H4 (cell line): ENCODE data around the gene GNE. TPM values are rescaled to one million over a fixed set of nuclear protein-coding genes. Genes with fewer than 3 reads are reported as not detected.
"Not testable (repeated sequence)": the region's sequence is repeated elsewhere in the genome, so short reads cannot be mapped to it uniquely, and the experiment has no call there.

Experiments
- DNase-seq: peaks from one replicate; pipeline ENCODE4 v3.0.0-alpha.2; 2015; ENCODE audit warnings: low spot score
- total RNA-seq: library from RNA; depleted of rRNA; stranded (reverse); fragments of >200 nt; shearing (Covaris generic); gene quantifications from 2 replicates; pipeline ENCODE4 v1.2.3, GENCODE V29; 2014

Gene GNE
- total RNA-seq, 1 experiment from 2014 or later: 29.8 TPM

DNA sequence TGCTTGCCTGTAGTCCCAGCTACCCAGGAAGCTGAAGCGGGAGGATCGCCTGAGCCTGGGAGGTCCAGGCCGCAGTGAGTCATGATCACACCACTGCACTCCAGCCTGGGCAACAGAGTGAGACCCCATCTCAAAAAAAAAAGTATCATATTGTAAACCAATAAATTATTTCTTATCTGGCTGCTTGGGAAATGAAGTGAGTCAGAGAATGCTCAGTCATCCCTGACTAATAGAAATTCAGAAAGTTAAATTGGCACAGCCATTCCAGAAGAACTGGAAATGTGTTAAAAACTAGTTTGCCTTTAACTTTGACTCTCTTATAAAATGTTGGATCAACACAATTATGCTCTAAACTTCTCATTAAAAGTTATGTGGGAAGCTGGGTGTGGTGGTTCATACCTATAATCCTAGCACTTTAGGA, 9.8 kb upstream of the GNE start:
- peak; percentile 53 for DNase-seq

DNA sequence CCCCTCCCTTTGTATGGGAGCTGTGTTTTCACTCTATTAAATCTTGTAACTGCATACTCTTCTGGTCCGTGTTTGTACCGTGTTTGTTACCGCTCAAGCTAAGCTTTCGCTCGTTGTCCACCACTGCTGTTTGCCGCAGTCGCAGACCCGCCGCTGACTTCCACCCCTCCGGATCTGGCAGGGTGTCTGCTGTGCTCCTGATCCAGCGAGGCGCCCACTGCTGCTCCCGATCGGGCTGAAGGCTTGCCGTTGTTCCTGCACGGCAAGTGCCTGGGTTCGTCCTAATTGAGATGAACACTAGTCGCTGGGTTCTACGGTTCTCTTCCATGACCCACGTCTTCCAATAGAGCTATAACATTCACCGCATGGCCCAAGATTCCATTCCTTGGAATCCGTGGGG, 6.6 kb upstream of the GNE start:
- no peak for DNase-seq

DNA sequence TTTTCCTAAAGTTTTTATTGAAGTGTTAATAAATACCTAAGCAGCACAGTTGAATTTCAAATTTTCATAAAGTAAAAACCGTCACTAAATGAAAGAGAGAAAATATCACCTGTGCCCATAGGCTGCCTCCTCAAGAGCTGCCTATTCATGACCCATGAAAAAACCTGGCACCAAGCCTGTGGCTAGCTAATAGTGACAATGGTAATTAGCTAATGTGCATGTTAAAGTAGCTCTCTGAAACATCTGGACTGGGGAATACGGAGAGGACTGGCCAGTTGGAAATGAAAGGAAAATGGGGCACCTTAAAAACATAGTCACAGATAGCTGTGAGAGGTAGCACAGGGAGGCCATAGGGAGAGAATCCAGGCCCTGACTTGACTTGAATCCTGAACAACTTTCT, 5.4 kb upstream of the GNE start:
- DNase-seq: no peak

DNA sequence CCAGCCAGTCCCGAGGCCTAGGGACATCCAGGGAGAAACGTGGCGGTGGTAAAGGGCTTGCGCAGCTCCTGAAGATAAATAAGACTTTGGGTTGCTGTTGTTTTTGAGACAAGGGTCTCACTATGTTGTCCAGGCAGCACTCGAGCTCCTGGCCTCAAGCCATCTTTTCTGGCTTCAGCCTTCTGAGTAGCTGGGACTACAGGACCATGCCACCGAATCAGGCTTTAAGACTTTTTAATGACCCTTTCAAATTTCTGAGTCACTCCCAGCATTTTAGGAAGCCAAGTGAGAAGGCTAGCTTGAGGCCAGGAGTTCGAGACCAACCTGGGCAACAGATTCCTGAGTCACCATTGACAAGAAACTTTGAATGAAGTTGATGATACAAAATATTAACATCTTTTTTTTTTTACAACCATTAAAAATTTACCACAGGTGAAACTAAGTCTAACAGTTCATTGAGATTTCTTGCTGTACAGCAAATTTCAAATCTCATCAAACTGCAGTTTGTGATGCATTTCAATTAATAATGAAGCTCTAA, 817 bp upstream of the GNE start:
- DNase-seq: peak; percentile 19

DNA sequence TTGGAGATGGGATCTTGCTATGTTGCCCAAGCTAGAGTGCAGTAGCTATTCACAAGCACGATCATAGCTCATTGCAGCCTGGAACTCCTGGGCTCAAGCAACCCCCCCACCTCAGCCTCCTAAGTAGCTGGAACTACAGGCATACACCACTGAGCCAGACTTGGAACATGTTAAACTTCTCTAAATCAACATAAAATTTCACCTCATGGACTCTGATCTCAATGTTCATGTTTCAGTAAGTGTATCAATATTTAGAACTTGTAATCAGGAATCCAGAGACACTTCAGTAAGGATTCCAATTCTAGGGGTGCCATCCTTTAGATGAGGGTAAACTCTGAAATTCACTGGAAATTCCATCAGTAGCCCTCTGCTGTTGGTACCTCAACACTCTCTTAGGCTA, 6.8 kb downstream of the GNE start:
- no peak for DNase-seq

DNA sequence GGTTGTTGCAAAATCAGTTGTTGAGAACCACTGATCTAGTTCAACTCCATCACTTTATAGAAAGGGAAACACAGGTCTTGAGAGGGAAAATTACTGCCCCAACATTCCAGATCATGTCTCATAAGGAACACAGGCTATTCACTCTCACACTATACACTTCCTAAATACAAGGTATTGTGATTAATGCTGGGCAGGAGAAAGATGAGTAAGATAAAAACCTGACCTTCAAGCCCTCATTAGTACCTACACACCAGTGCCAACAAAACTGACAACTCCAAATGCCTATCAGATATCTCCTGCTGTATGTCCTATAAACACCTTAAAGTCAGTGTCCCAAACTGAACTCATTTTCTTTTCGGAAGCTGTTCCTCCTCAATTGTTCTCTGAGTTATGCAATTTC, 8.2 kb downstream of the GNE start:
- DNase-seq: no peak

DNA sequence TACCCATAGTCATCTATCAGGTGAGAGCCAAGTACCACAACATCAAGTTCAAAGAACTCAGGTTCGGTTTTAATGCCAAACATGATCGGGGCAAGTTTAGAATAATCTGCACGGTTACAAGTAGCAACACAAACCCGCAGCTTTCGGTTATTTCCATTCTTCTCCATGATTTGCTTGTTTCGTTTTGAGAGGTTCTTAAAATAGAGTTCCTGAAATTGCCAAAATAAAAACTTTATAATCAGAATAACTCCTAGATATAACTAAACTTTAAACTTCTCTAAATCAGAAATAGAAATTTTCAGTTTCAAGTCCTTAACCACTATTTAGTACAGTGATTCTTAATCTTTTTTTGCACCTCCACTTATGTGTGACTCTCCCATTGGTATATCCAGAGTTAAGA, 9.1 kb downstream of the GNE start:
- no peak for DNase-seq

DNA sequence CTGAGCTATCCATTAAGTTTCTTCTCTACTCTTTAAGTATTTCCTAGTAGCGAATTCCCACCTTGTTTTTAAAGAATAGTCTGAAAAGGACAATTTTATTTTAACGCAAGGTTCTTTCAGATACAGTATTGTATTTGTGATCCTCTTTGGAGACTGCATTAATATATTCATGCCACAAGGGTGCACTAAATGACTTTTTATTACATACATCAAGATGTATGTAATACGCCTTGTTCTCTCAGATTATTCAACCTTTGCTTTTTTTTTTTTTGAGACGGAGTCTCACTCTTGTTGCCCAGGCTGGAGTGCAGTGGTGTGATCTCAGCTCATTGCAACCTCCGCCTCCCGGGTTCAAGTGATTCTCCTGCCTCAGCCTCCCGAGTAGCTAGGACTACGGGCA, 10.2 kb downstream of the GNE start:
- peak; percentile 58 for DNase-seq

DNA sequence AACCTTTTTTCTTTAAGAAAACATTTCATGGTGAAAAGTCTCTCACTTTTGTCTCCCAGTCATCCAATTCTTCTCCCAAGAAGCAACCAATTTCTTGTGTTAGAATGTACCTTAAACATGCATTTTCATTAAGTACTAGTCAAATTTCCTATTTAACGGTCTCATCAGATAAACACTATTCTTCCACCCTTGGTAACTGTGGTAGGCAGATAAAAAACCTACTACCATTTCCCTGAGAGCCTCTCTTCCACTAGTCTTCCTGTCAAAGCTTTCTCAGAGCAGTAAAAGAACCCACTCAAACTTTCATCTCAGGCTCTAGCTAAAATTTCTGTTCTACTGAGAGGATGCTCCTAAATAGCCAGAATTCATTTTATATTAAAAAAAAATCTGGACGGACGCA, 10.9 kb downstream of the GNE start:
- no peak for DNase-seq

DNA sequence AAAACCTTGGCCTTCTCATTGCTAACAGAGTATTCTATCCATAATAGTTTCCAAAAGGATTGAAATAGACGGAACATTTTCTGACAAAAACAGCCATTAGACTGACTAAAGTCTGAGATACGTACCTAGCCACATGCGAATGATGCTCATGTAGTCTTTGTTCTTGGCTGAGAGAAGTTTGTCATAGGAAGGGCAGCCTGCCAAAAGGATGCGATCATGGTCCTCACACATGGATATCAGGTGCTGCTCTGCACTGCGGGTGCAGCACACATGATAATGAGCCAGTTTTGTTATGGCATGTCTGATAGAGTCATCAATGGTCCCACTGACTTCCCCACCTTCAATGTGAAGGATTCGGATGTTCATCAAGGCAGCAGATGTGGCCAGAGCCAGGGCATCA, 12.3 kb downstream of the GNE start:
- DNase-seq: no peak

DNA sequence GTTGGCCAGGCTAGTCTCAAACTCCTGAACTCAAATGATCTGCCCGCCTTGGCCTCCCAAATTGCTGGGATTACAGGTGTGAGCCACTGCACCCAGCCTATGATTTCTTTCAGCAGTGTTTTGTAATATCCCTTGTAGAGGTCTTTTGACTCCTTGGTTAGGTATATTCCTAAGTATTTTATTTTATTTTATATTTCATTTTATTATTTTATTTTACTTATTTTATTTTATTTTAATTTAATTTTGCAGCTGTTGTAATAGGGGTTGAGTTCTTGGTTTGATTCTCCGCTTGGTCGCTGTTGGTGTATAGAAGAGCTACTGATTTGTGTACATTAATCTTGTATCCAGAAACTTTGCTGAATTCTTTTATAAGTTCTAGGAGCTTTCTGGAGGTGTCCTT, 18.6 kb downstream of the GNE start:
- not testable (repeated sequence) for DNase-seq

DNA sequence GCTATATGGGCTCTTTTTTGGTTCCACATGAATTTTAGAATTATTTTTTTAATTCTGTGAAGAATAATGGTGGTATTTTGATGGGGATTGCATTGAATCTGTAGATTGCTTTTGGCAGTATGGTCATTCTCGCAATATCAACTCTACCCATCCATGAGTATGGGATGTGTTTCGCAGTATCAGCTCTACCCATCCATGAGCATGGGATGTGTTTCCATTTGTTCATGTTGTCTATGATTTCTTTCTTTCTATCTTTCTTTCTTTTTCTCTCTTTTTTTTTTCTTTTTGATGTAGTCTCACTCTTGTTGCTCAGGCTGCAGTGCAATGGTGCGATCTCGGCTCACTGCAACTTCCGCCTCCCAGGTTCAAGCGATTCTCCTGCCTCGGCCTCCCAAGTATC, 19.0 kb downstream of the GNE start:
- DNase-seq: not testable (repeated sequence)

DNA sequence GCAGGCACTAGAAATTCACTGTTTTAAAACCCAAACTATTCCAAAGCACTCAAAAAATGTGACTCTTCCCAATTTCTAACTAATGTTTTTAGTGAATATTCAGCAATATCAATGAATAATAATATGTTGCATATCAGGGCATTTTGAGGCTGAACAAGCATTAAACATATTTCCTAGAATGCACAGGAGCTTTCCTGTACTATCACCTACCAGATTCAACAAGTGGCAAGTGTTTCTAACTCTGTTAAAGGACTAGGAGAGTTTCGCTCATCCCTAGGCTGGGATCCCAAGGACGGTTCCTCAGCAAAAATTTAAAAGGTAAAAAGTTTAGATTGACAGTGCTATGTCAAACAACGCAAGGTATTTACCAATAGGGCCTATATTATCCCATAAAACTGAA, 21.0 kb downstream of the GNE start:
- DNase-seq: no peak

DNA sequence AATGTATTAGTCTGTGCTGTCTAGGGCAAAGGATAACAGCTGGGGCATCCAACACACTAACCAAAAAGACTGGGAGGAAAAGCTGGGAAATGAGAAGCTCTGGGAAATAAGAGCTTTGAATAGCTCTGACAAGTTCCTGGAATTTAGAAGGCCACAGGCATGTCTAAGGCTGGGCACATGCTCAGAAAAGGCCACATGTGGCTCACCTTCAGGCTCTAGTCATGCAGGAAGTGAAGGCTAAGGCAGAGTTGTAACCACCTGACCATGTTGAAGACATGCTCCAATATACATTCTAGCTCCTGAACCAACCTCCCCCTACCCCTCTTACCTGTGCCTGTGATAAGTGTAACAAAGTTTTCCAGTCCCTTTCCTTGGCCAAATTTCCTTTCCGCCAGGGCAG, 35.8 kb downstream of the GNE start:
- DNase-seq: no peak

DNA sequence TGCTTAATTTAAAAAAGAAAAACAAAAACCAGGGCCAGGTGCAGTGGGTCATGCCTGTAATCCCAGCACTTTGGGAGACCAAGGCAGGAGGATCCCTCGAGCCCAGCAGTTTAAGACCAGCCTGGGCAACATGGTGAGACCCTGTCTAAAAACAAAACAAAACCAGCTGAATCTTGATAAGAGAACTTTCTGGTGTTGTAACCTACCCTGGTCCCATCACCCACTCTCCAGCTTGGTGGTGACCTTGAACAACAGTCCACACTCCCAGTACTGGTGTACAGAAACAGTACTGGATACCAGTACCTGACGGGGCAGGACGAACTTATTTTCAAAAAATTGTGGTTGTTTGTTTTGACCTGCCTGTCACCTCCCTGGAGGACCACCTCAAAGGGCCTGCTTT, 36.6 kb downstream of the GNE start:
- DNase-seq: no peak

DNA sequence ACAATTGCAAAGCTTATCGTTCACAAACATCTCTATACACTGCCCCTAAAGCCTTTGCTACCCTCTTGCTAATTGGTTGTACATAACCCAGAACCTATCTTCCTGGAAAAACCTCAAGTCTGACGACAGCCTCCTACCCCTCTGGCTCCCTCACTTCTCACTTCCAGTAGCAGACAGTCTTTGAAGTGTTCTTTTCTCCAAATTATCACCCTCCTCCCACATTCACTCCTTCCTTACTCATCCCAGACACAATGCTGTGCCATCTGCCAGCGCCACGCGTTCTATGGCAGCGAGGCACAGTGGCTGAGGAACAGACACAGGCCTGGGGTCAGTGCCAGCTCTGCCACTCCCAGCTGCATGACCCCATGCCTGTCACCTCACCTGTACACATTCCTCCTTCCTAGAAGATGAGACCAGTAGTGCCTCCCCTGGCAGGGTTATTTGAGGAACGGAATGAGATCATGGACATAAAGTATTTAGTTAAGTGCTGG, 39.8 kb downstream of the GNE start:
- DNase-seq: no peak

DNA sequence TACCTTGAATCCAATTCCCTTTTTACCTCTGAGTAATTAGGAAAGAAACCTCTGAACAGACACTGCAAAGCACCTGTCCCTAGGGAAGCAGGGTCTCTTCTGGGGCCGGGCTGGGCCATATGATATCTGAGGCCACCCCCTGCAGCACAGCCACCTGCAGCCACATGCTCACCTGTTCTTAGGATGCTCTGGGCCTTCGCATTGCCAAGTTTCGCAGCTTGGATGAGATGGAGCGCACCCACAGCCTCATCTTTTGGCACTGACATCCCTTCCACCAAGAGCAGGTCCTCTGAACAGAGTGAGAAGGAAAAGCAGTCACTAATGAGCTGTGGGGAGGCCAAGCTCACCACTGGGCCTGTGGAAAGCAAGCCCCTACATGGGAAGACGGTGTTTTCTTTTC, 40.2 kb downstream of the GNE start:
- no peak for DNase-seq

DNA sequence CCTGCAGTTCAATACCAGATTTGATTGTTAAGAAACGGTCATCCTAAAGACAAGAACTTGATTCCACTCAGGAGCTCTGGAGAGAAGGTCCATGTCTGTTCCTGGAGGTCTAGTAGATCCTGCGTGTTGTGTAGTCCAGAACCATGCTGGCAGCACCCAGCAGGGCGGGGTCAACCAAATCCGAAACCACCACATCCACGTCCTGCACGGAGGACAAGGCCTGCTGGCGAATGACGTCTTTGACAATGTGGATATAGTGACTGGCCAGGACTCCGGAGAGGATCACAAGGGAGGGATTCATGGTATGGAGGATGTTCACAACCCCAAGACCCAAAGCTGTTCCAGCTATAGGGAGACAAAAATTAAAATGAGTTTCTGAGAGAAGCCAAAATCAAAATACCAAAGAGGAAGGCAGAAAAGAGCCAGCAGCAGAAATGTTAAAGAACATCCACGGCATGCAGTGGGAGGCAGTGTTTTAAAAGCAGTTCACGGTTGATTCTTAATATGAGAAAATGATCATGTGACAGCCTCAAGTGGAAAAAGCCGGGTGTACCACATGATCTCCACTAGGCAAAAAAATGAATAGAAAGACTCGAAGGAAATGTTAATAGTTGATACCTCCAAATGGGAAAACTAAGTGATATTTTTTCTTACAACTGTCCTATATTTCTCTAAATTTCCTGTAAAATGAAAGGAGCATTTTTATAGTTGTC, 40.8 kb downstream of the GNE start:
- no peak for DNase-seq

DNA sequence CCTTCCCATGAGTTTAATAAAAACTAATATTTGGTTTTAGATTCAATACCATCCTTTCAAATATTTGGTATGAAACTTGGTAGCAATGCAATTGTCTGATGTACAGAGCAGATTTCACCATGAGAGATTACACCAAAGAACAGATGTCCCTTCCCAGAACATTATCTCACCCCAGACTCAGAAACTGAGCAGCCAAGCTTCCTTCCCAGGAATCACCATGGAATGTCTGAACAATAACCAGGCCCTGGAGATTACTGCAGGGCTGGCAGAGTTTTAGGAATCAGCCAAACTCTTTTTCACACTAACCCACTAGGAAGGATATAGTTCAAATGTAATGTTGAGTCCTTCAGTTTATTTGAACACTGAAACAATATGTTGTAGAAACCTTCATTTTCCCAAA, 43.7 kb downstream of the GNE start:
- DNase-seq: no peak

DNA sequence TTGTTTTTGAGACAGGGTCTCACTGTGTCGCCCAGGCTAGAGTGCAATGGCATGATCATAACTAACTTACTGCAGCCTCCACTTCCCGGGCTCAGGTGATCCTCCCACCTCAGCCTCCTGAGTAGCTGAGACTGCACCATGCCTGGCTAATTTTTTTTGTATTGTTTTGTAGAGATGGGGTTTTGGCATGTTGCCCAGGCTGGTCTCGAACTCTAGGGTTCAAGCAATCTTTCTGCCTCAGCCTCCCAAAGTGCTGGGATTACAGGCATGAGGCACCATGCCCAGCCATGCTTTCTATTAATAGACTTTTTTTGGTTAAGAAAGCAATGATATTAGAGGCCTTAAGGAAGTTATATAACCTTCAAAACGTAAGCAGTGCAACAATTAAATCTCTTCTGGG, 44.3 kb downstream of the GNE start:
- DNase-seq: no peak

DNA sequence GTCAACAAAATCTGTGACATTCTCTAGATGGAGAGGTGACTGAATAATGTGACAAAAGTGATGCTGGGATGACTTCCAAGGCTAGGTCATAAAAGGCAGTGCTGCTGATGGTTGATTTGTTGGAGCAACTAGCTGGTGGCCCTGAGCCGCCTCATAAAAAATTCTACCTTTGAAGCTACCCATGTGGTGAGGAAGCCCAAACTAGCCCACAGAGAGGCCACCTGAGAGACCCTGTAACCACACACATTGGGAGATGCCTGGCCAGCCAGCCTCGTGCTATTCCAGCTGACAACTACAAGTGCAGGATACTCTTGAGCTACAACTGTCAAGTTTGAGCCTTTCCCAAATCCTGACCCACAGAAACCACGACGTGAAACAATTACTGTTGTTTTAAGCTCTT, 44.9 kb downstream of the GNE start:
- no peak for DNase-seq

DNA sequence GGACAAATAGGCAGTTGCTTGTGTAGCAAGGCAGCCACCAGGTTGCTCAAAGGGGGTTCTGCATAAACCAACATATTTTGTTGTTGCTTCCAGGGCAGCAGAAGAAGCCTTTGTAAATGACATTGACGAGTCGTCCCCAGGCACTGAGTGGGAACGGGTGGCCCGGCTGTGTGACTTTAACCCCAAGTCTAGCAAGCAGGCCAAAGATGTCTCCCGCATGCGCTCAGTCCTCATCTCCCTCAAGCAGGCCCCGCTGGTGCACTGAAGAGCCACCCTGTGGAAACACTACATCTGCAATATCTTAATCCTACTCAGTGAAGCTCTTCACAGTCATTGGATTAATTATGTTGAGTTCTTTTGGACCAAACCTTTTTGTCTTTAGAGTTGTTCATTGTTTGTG, 46.7 kb downstream of the GNE start:
- DNase-seq: no peak

DNA sequence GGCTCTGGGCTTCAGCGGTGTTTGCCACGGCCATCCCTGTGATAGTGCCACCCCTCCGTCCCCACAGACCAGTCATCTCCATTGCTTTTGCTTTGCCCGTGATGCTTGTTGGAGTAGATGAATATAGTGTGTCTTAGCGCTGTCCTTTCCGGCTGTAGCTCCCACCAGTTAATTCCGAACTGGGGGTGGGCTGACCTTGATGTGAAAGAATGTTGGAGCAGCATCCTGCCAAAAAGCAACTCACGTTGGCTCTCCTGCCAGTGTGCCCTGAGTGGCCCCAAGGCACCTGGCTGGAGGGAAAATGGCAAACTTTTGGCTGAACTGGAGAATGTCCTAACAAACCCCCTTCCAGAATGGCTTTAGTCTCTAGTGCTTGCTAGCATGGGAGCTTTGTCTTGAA, 47.5 kb downstream of the GNE start:
- no peak for DNase-seq
